ENCODE measurements around the gene SAP130. TPM values are rescaled to one million over a fixed set of nuclear protein-coding genes. Genes with fewer than 3 reads are reported as not detected.

The SAP130 gene
- polyA plus RNA-seq, 1 of the 3 experiments (the other 2 are of a cell fraction) = 19.0 TPM

DNA sequence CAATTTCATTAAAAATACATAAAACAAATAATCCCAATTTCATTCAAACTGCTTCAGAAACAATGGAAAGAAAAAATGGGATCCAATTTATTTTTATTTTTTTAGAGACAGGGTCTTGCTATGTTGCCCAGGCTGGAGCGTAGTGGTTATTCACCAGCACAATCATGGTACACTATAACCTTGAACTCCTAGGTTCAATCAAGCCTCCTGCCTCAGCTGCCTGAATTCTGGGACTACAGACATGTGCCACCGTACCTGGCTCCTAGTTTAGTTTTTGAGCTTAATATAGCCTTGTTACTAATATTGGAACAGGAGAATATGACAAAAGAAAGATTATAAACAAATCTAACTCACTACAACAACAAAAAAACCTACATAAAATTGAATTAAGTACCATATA lies 34.2 kb downstream of the SAP130 start:
- no peaks in the 10 kb centered on the region for H3K4me1 ChIP-seq (ENCODE audit: control insufficient read depth in 1 of 2, insufficient read depth in 2 of 2, low read depth in 1 of 2, low read length in 1 of 2)
- peaks cover under 1% of the 10 kb centered on the region for H3F3A ChIP-seq (replicated peaks; ENCODE audit: insufficient read depth)
- no peak overlapping the region for H3K9ac ChIP-seq
- no peaks in the 10 kb centered on the region for H3K9me2 ChIP-seq
- no peaks in the 10 kb centered on the region for H3K9me3 ChIP-seq
- H4K20me1 ChIP-seq (ENCODE audit: insufficient read depth) = no peaks in the 10 kb centered on the region
- no peak overlapping the region for H3K4me3 ChIP-seq (ENCODE audit: low read depth in 2 of 2, low read length in 1 of 2)
- no peak overlapping the region for H3K4me2 ChIP-seq
- H3K27me3 ChIP-seq (ENCODE audit: insufficient read depth) = no peaks in the 10 kb centered on the region
- no peaks in the 10 kb centered on the region for H3K79me2 ChIP-seq (ENCODE audit: insufficient read depth)
- peaks cover 53 to 70% of the 10 kb centered on the region in 2 experiments for H3K36me3 ChIP-seq (replicated peaks in 1 of 2; ENCODE audit: control insufficient read depth in 1 of 2, insufficient read depth in 2 of 2, low read length in 1 of 2)
- WGBS (ENCODE audit: low lambda C conversion rate) = 98% methylated on average over 2 of the region's 2 CpGs
- no peak for TF ChIP-seq GABPA (IDR thresholded peaks at IDR 0.05; ENCODE audit: low read depth)
- TF ChIP-seq, protein P1, sequence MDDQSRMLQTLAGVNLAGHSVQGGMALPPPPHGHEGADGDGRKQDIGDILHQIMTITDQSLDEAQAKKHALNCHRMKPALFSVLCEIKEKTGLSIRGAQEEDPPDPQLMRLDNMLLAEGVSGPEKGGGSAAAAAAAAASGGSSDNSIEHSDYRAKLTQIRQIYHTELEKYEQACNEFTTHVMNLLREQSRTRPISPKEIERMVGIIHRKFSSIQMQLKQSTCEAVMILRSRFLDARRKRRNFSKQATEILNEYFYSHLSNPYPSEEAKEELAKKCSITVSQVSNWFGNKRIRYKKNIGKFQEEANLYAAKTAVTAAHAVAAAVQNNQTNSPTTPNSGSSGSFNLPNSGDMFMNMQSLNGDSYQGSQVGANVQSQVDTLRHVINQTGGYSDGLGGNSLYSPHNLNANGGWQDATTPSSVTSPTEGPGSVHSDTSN (IDR thresholded peaks at IDR 0.05) = no peak
- TF ChIP-seq JUND (IDR thresholded peaks at IDR 0.05) = no peak
- TF ChIP-seq RAD21 (IDR thresholded peaks at IDR 0.05; ENCODE audit: low read length) = no peak
- no peak for TF ChIP-seq FOXM1 (IDR thresholded peaks at IDR 0.05; ENCODE audit: low read depth)
- TF ChIP-seq RCOR1 (IDR thresholded peaks at IDR 0.05; ENCODE audit: low read length) = no peak
- H2AFZ ChIP-seq (ENCODE audit: low read depth) = no peak overlapping the region
- H3K27ac ChIP-seq (ENCODE audit: low read depth in 2 of 2, low read length in 1 of 2) = no peak overlapping the region
- DNase-seq = no peak
- CTCF ChIA-PET = no interaction called here
- POLR2A ChIA-PET = no interaction called here

DNA sequence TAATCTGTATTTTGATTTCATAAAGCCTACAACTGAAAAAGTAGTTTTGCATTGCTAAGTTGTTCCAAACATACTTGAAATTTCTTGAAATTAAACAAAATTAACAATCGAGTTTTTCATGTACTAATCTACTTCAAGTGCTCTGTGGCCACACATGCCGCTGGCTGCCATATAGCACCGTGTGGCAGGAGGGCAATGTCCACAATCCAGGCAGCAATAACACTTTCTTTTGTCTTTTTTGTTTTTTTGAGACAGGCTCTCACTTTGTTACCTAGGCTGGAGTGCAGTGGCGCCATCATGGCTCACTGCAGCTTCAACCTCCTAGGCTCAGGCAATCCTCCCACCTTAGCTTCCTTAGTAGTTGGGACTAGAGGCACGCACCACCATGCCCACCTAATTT lies 36.1 kb downstream of the SAP130 start:
- no peaks in the 10 kb centered on the region for H3K9me2 ChIP-seq
- no peaks in the 10 kb centered on the region for H3K9me3 ChIP-seq
- H3K27ac ChIP-seq (ENCODE audit: low read depth in 2 of 2, low read length in 1 of 2) = no peak overlapping the region
- no peaks in the 10 kb centered on the region for H3K27me3 ChIP-seq (ENCODE audit: insufficient read depth)
- peaks cover 49 to 75% of the 10 kb centered on the region in 2 experiments for H3K36me3 ChIP-seq (replicated peaks in 1 of 2; ENCODE audit: control insufficient read depth in 1 of 2, insufficient read depth in 2 of 2, low read length in 1 of 2)
- ChIA-PET POLR2A (no interaction called here), CTCF (no interaction called here)
- TF ChIP-seq POLR2AphosphoS5 (IDR thresholded peaks at IDR 0.05; ENCODE audit: low read depth, low read length) (no peak), RFX5 (IDR thresholded peaks at IDR 0.05; ENCODE audit: low read length) (no peak), TEAD4 (IDR thresholded peaks at IDR 0.05; ENCODE audit: borderline replicate concordance, insufficient read depth) (no peak), ELF1 (IDR thresholded peaks at IDR 0.05) (no peak), RAD21 (IDR thresholded peaks at IDR 0.05; ENCODE audit: low read length) (no peak), MXI1 (IDR thresholded peaks at IDR 0.05; ENCODE audit: low read depth, low read length) (no peak), SIN3A (IDR thresholded peaks at IDR 0.05; ENCODE audit: borderline replicate concordance, low read depth, low read length) (no peak), GATA2 (CRISPR knock-in tag; IDR thresholded peaks at IDR 0.05) (no peak), FOXM1 (IDR thresholded peaks at IDR 0.05; ENCODE audit: low read depth) (no peak), MEF2A (IDR thresholded peaks at IDR 0.05; ENCODE audit: borderline replicate concordance, low read depth) (no peak), EZH2phosphoT487 (IDR thresholded peaks at IDR 0.05; ENCODE audit: borderline replicate concordance, low read depth) (no peak)
- TF ChIP-seq, protein P1 (IDR thresholded peaks at IDR 0.05) = no peak
- TF ChIP-seq, protein P2, sequence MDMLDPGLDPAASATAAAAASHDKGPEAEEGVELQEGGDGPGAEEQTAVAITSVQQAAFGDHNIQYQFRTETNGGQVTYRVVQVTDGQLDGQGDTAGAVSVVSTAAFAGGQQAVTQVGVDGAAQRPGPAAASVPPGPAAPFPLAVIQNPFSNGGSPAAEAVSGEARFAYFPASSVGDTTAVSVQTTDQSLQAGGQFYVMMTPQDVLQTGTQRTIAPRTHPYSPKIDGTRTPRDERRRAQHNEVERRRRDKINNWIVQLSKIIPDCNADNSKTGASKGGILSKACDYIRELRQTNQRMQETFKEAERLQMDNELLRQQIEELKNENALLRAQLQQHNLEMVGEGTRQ (IDR thresholded peaks at IDR 0.05; ENCODE audit: borderline replicate concordance, low read depth, low read length) = no peak
- TF ChIP-seq, protein P3, sequence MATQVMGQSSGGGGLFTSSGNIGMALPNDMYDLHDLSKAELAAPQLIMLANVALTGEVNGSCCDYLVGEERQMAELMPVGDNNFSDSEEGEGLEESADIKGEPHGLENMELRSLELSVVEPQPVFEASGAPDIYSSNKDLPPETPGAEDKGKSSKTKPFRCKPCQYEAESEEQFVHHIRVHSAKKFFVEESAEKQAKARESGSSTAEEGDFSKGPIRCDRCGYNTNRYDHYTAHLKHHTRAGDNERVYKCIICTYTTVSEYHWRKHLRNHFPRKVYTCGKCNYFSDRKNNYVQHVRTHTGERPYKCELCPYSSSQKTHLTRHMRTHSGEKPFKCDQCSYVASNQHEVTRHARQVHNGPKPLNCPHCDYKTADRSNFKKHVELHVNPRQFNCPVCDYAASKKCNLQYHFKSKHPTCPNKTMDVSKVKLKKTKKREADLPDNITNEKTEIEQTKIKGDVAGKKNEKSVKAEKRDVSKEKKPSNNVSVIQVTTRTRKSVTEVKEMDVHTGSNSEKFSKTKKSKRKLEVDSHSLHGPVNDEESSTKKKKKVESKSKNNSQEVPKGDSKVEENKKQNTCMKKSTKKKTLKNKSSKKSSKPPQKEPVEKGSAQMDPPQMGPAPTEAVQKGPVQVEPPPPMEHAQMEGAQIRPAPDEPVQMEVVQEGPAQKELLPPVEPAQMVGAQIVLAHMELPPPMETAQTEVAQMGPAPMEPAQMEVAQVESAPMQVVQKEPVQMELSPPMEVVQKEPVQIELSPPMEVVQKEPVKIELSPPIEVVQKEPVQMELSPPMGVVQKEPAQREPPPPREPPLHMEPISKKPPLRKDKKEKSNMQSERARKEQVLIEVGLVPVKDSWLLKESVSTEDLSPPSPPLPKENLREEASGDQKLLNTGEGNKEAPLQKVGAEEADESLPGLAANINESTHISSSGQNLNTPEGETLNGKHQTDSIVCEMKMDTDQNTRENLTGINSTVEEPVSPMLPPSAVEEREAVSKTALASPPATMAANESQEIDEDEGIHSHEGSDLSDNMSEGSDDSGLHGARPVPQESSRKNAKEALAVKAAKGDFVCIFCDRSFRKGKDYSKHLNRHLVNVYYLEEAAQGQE (IDR thresholded peaks at IDR 0.05; ENCODE audit: low read depth, low read length) = no peak
- peaks cover 4% of the 10 kb centered on the region for H3F3A ChIP-seq (replicated peaks; ENCODE audit: insufficient read depth)
- WGBS (ENCODE audit: low lambda C conversion rate) = 96% methylated on average over 5 of the region's 5 CpGs
- no peak overlapping the region for H3K9ac ChIP-seq
- no peaks in the 10 kb centered on the region; the same call in 1 of the 2 replicates for H3K79me2 ChIP-seq (ENCODE audit: insufficient read depth)
- H2AFZ ChIP-seq (ENCODE audit: low read depth) = no peak overlapping the region
- H3K4me3 ChIP-seq (ENCODE audit: low read depth in 2 of 2, low read length in 1 of 2) = no peak overlapping the region
- DNase-seq = no peak
- H3K4me1 ChIP-seq (ENCODE audit: control insufficient read depth in 1 of 2, insufficient read depth in 2 of 2, low read depth in 1 of 2, low read length in 1 of 2) = no peaks in the 10 kb centered on the region
- H3K4me2 ChIP-seq = no peak overlapping the region
- no peaks in the 10 kb centered on the region for H4K20me1 ChIP-seq (ENCODE audit: insufficient read depth)
